ENCODE data around the gene TFAP2E.
A peak's percentile ranks its signal among the peaks of the same experiment; 100 is the strongest.

DNA sequence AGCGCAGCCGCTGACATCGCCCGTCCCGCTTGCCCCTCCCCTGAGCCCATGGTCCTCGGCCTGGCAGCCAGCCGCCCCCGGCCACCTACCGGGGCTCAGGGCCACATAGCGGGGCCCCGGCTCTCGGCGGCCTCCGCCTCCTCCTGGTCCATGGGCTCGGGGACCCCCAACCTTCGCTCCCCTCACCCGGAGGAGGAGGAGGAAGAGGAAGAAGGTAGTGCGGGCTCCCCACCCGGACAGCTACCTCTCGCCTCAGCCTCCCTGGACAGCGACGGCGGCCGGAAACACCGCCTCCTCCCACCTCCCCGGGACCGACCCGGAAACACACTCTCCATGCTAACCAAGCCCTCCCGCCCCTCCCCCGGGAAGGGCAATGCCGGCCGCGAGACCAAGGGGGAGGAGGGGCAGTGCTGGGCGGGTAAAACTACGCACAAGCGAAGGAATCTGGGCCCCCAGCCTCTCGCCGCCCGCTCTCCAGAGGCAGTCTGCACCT lies 15.9 kb upstream of the TFAP2E start, which contains the start of gene KIAA0319L:
- TF ChIP-seq, protein P1, sequence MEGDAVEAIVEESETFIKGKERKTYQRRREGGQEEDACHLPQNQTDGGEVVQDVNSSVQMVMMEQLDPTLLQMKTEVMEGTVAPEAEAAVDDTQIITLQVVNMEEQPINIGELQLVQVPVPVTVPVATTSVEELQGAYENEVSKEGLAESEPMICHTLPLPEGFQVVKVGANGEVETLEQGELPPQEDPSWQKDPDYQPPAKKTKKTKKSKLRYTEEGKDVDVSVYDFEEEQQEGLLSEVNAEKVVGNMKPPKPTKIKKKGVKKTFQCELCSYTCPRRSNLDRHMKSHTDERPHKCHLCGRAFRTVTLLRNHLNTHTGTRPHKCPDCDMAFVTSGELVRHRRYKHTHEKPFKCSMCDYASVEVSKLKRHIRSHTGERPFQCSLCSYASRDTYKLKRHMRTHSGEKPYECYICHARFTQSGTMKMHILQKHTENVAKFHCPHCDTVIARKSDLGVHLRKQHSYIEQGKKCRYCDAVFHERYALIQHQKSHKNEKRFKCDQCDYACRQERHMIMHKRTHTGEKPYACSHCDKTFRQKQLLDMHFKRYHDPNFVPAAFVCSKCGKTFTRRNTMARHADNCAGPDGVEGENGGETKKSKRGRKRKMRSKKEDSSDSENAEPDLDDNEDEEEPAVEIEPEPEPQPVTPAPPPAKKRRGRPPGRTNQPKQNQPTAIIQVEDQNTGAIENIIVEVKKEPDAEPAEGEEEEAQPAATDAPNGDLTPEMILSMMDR (IDR thresholded peaks at IDR 0.05 in 8 of 11, conservative IDR thresholded peaks at IDR 0.05 in 3 of 11) = no peak
- TF ChIP-seq POLR2A (IDR thresholded peaks at IDR 0.05) = peak in 1 of 3 donors; percentile 1
- TF ChIP-seq POLR2AphosphoS5 (IDR thresholded peaks at IDR 0.05) = peak; percentile 75 to 92 (median 84)

Measured in spleen (tissue), 7 donors.